H7 (cell line): ENCODE data around the gene POLR2J2. TPM values are rescaled to one million over a fixed set of nuclear protein-coding genes. Genes with fewer than 3 reads are reported as not detected.
"Not testable (repeated sequence)": the region's sequence is repeated elsewhere in the genome, so short reads cannot be mapped to it uniquely, and the experiment has no call there.

Experiments
- DNase-seq: peaks from one replicate; pipeline ENCODE4 v3.0.0; 2012
- H3K27me3 ChIP-seq: 2 replicates; pipeline ENCODE4 v1.6.0; 2011; ENCODE audit warnings: mild to moderate bottlenecking, low read length; ENCODE audit not compliant: control insufficient read depth, insufficient read depth
- H3K36me3 ChIP-seq: replicated peaks from 2 replicates; pipeline ENCODE4 v1.5.1; 2011; ENCODE audit warnings: low read length; ENCODE audit not compliant: control insufficient read depth, insufficient read depth
- H3K4me3 ChIP-seq: 2 replicates; pipeline ENCODE4 v1.5.1; 2011; ENCODE audit warnings: low read depth, mild to moderate bottlenecking, control low read depth, low read length, moderate library complexity; ENCODE audit not compliant: insufficient read depth
- total RNA-seq: library from RNA; depleted of rRNA; stranded (reverse); fragments of >200 nt; shearing (Covaris generic); gene quantifications from 2 replicates; pipeline ENCODE4 v1.2.3, GENCODE V29; 2014

The POLR2J2 gene
- total RNA-seq, 1 experiment from 2014 or later = 0.83 TPM

DNA sequence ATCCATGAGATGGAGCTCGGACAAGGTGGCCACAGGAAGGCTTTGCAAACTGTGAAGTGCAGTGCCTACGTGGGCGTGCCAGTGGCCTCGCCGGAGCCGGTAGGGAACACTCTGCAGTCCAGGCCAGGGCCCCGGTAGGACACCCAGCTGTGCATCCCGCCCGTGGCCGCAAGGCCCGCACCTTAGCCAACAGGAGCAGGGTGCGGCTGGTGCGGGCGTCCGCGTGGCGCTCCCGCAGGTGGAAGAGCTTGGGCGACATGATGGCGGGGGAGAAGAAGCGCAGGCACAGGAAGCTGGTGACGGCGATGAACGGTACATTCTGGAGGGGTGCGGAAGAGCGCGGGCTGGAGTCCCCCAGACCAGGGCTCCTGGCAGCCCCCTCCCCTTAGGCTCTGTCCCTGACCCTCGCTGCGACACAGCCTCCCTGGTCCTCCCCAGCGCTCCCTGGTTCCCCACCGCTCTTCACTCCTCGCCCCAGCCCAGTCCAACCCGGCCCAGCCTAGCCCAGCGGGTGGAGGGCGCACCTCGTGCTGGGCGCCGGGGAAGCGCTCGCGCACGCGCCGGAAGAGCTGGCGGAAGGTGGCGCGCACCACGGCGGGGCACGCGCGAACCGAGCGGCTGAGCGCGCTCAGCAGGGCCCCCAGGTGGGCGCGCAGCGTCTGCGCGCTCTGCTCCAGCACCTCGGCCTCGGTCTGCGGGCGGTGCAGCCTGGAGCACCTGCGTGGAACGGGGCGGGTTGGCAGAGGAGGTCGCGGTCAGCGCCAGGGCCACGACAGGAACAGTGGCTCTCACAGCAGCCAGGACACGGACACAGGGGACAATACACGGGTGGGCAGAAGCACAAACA lies 18.2 kb upstream of the POLR2J2 start:
- not testable (repeated sequence) for H3K27me3 ChIP-seq, DNase-seq, H3K36me3 ChIP-seq
- peak overlapping the region; percentile 28 for H3K4me3 ChIP-seq

- H3K27me3 ChIP-seq, DNase-seq, H3K4me3 ChIP-seq, H3K36me3 ChIP-seq: not testable (repeated sequence)
These were observed 17.0 kb upstream of the POLR2J2 start for GRCh38 chr7:102688299-102689036.

GRCh38 chr7:102682560-102682959 lies 11.1 kb upstream of the POLR2J2 start:
- not testable (repeated sequence) for H3K27me3 ChIP-seq, H3K4me3 ChIP-seq, DNase-seq, H3K36me3 ChIP-seq

- not testable (repeated sequence) for H3K4me3 ChIP-seq, H3K36me3 ChIP-seq, DNase-seq, H3K27me3 ChIP-seq
These were observed 9.3 kb upstream of the POLR2J2 start for GRCh38 chr7:102680780-102681179.

DNA sequence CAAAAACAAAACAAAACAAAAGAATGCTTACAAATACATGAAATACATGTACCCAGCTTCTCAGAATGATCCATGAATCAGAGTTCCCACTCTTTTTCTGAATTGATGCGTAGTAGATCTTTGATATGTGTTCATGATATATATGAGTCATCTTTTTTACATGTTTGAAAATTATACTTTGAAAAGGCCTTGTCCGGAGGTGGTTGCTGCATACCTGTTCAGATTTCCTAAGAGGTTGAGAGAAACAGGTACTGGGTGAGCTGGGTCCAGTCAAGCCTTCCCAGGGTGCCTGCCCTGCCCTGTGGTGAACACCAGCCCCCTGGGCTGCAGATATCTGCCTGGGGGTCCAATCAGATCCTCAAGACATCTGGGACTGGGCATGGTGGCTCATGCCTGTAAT lies 4.1 kb upstream of the POLR2J2 start:
- not testable (repeated sequence) for DNase-seq, H3K4me3 ChIP-seq, H3K36me3 ChIP-seq, H3K27me3 ChIP-seq

DNA sequence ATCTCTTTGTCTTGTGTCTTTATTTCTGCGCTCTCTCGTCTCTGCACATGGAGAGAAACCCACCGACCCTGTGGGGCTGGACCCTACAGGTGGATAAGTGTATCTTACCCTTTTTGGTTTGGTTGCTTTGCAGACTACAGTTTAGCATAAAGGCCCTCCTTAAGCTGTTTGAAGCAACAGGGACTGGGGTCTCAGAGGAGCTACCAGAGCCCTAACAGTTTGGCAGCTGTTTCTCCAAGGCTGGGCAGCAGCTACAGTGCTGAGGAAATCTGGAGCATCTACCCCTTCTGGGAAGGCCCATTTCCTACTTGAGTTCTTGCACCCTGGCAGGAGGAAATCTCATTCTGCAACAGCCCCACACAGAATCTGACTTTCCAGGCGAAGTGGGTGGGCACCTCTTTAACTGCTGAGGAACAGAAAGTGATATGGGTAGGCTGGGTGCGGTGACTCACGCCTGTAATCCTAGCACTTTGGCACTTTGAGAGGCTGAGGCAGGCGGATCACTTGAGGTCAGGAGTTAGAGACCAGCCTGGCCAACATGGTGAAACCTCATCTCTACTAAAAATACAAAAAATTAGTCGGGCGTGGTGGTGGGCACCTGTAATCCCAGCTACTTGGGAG lies 2.1 kb upstream of the POLR2J2 start:
- not testable (repeated sequence) for DNase-seq, H3K36me3 ChIP-seq, H3K27me3 ChIP-seq, H3K4me3 ChIP-seq

DNA sequence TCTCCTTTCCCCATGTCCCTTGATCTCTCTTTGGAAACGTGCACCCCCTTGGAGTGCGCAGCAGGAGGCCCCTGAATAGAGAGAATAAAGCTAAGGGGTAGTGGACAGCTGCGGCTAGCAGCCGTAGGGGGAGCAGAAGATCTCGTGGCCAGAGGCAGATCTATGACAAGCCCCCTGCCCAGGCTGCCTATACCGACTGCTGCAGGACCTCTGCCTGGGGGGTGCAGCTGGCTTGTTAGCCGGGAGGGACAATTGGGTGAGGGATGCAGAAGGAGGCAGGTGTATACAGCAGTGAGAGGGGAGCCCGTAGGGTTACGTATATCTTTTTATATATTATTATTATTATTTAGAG lies 469 bp upstream of the POLR2J2 start:
- H3K4me3 ChIP-seq, H3K27me3 ChIP-seq, DNase-seq, H3K36me3 ChIP-seq: not testable (repeated sequence)

DNA sequence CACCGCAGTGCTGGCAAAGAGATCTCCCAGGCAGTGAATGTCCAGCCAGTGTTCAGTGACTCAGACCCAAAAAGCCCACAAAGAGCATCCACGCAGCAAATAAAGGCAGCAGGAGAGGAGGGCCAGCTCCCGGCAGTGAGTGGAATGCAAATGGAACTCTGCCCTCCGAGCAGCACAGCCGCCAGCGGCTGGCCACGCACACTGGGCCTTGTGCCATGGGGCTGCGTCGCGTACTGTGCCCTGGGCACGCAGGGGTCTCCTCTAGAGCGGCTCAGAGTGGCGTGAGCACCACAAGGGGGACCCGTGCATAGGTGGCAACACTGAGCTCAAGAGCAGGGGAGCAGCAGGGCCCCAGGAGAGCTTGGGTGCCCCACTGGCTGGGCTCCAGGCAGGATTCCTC lies 3.9 kb downstream of the POLR2J2 start:
- DNase-seq, H3K4me3 ChIP-seq, H3K36me3 ChIP-seq, H3K27me3 ChIP-seq: not testable (repeated sequence)

GRCh38 chr7:102666850-102667249 lies 4.6 kb downstream of the POLR2J2 start:
- not testable (repeated sequence) for H3K27me3 ChIP-seq, H3K4me3 ChIP-seq, H3K36me3 ChIP-seq, DNase-seq

DNA sequence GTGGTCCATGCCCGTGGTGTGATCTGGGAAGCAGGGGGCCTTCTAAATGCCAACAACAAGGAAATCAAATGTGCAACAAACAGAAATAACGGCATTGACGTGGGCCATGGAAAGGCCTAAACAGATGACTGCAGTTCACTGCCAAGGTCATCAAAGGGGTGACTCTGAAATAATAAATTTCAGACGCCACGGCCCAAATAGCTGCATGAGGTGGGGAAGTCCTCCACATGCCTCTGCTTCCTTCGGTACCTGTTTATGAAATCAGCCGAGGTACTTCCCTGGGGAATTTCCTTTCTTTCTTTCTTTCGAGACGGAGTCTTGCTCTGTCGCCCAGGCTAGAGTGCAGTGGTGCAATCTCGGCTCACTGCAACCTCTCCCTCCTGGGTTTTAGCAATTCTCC lies 6.7 kb downstream of the POLR2J2 start:
- H3K36me3 ChIP-seq, H3K4me3 ChIP-seq, H3K27me3 ChIP-seq, DNase-seq: not testable (repeated sequence)

GRCh38 chr7:102649924-102650323 lies 21.5 kb downstream of the POLR2J2 start, which contains the start of gene SPDYE2B:
SPDYE2B (plus strand) TSS chr7:102650319; CDS start chr7:102652349, 2,030 bp downstream.
- H3K36me3 ChIP-seq, H3K4me3 ChIP-seq, DNase-seq, H3K27me3 ChIP-seq: not testable (repeated sequence)

DNA sequence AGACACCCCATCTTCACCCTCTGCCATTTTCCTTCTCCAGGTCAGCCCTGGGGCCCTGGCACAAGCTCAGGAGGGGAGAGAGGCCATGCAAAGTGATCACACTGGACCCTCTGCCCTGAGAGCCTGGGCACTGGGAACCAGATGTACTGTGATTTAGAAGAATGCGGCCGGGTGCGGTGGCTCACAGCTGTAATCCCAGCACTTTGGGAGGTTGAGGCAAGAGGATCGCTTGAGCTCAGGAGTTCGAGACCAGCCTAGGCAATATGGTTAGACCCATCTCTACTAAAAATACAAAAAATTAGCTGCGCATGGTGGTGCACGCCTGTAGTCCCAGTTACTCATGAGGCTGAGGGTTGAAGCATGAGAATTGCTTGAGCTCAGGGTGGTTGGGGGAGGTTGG lies 23.6 kb downstream of the POLR2J2 start:
- not testable (repeated sequence) for H3K27me3 ChIP-seq, DNase-seq, H3K36me3 ChIP-seq, H3K4me3 ChIP-seq

- not testable (repeated sequence) for H3K4me3 ChIP-seq, H3K36me3 ChIP-seq, DNase-seq, H3K27me3 ChIP-seq
These were observed 28.1 kb downstream of the POLR2J2 start for GRCh38 chr7:102643404-102643803.

- DNase-seq = not testable (repeated sequence)
These were observed 28.8 kb downstream of the POLR2J2 start, which contains the start of gene UPK3BL1 for GRCh38 chr7:102642691-102643090. UPK3BL1 (minus strand) TSS chr7:102642791; CDS start chr7:102642741, 50 bp downstream.

GRCh38 chr7:102638848-102639247 lies 32.6 kb downstream of the POLR2J2 start:
- H3K27me3 ChIP-seq, H3K4me3 ChIP-seq, H3K36me3 ChIP-seq, DNase-seq: not testable (repeated sequence)

More at GRCh38 chr7:102642691-102643090, 28.8 kb downstream of the POLR2J2 start, which contains the start of gene UPK3BL1:
- H3K4me3 ChIP-seq, H3K27me3 ChIP-seq, H3K36me3 ChIP-seq: not testable (repeated sequence)
